Cardiac muscle cell (in vitro differentiated cells and primary cell): ENCODE results near the gene RPL18. TPM values are rescaled to one million over a fixed set of nuclear protein-coding genes. Genes with fewer than 3 reads are reported as not detected.
"Not testable (repeated sequence)": the region's sequence is repeated elsewhere in the genome, so short reads cannot be mapped to it uniquely, and the experiment has no call there.

Source experiments
- DNase-seq, 2 donors: peaks; one replicate each; pipeline versions ENCODE4 v3.0.0 to v3.0.0-alpha.2; 2010 to 2017; ENCODE audit warnings: low read depth in 1 of 2, low spot score in 1 of 2
- H3K27ac ChIP-seq: fragments of 200-600 bp; sonication (generic); 2 replicates; pipeline ENCODE4 v1.5.1; 2016
- H3K27me3 ChIP-seq: fragments of 200-600 bp; sonication (generic); 2 replicates; pipeline ENCODE4 v1.6.0; 2016; ENCODE audit warnings: control low read depth
- H3K36me3 ChIP-seq: fragments of 200-600 bp; sonication (generic); 2 replicates; pipeline ENCODE4 v1.5.1; 2016; ENCODE audit warnings: control low read depth
- H3K4me1 ChIP-seq: fragments of 200-600 bp; sonication (generic); 2 replicates; pipeline ENCODE4 v1.8.1; 2017; ENCODE audit warnings: low read depth, mild to moderate bottlenecking, mixed run types
- H3K4me3 ChIP-seq: fragments of 200-600 bp; sonication (generic); 2 replicates; pipeline ENCODE4 v1.5.1; 2016; ENCODE audit warnings: mild to moderate bottlenecking
- H3K9me3 ChIP-seq: fragments of 200-600 bp; sonication (generic); 2 replicates; pipeline ENCODE4 v1.5.1; 2017; ENCODE audit warnings: low read depth, mild to moderate bottlenecking, control low read depth
- CTCF ChIP-seq: IDR thresholded peaks from 2 replicates; pipeline ENCODE4 v1.5.1; 2012; ENCODE audit warnings: low read depth, mild to moderate bottlenecking, low read length
- polyA plus RNA-seq: library from polyadenylated mRNA; unstranded; fragments of >200 nt; fragmentation: Nextera tagmentation; extraction: Ambion mirVana; gene quantifications from 2 replicates; pipeline ENCODE4 v1.2.1, GENCODE V29; 2016
- total RNA-seq: library from RNA; depleted of rRNA; stranded (reverse); fragments of >200 nt; gene quantifications from 2 replicates; pipeline ENCODE4 v1.2.3, GENCODE V29; 2016

Gene RPL18
- total and polyA plus RNA-seq, 2 experiments from 2014 or later = 692 to 3,429 TPM

GRCh38 chr19:48587387-48587786, 31.6 kb downstream of the RPL18 start:
- H3K4me3 ChIP-seq = no peak overlapping the region
- no peaks in the 10 kb centered on the region for H3K36me3 ChIP-seq
- H3K27me3 ChIP-seq = no peaks in the 10 kb centered on the region
- no peaks in the 10 kb centered on the region for H3K9me3 ChIP-seq
- no peak for DNase-seq
- H3K4me1 ChIP-seq = no peaks in the 10 kb centered on the region
- no peak for TF ChIP-seq CTCF
- H3K27ac ChIP-seq = no peak overlapping the region

- no peak for TF ChIP-seq CTCF
- no peak for DNase-seq
- no peaks in the 10 kb centered on the region for H3K36me3 ChIP-seq
- H3K27me3 ChIP-seq = no peaks in the 10 kb centered on the region
- H3K4me3 ChIP-seq = no peak overlapping the region
- H3K9me3 ChIP-seq = no peaks in the 10 kb centered on the region
- no peaks in the 10 kb centered on the region for H3K4me1 ChIP-seq
- no peak overlapping the region for H3K27ac ChIP-seq
These were observed 36.8 kb downstream of the RPL18 start for GRCh38 chr19:48582168-48582567.

DNA sequence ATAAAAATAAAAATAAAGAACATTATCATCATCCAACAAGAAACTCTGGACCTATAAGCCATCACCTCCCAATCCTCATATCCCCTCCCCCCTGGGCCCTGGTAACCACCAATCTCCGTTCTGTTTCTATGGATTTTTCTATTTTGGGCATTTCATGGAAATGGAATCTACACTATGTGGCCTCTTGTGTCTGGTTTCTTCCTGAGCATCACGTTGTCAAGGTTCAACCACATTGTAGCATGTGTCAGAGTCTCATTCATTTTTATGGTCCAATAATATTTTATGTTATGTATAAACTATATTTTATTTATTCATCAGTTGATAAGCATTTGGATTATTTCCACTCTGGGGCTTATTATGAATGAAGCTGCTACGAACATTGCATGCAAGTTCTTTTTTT, 40.1 kb downstream of the RPL18 start:
- no peaks in the 10 kb centered on the region for H3K27me3 ChIP-seq
- no peak for DNase-seq
- no peak overlapping the region for H3K4me3 ChIP-seq
- H3K9me3 ChIP-seq = no peaks in the 10 kb centered on the region
- H3K4me1 ChIP-seq = no peaks in the 10 kb centered on the region
- no peak for TF ChIP-seq CTCF
- no peak overlapping the region for H3K27ac ChIP-seq
- H3K36me3 ChIP-seq = no peaks in the 10 kb centered on the region

DNA sequence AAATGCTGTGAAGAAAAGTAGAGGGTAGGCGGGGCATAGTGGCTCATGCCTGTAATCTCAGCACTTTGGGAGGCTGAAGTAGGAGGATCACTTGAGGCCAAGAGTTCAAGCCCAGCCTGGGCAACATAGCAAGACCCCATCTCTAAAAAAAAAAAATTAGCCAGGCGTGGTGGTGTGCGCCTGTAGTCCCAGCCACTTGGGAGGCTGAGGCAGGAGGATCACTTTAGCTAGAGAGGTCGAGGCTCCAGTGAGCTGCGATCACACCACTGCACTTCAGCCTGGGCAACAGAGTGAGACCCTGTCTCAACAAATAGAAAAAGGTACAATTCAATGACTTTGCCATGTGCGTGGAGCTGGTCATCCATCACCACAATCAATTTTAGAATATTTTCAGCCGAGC, 41.1 kb downstream of the RPL18 start:
- DNase-seq, H3K4me1 ChIP-seq, H3K36me3 ChIP-seq, H3K9me3 ChIP-seq, H3K27ac ChIP-seq, H3K27me3 ChIP-seq, H3K4me3 ChIP-seq: not testable (repeated sequence)

GRCh38 chr19:48575931-48576622, 42.9 kb downstream of the RPL18 start:
- no peak for DNase-seq

More at GRCh38 chr19:48575931-48576622, 42.9 kb downstream of the RPL18 start:
- no peaks in the 10 kb centered on the region for H3K9me3 ChIP-seq
- no peak overlapping the region for H3K27ac ChIP-seq
- H3K27me3 ChIP-seq = no peaks in the 10 kb centered on the region
- no peaks in the 10 kb centered on the region for H3K36me3 ChIP-seq
- no peak overlapping the region for H3K4me3 ChIP-seq
- no peak for TF ChIP-seq CTCF
- H3K4me1 ChIP-seq = no peaks in the 10 kb centered on the region
